Adipocyte (in vitro differentiated cells): ENCODE data around the gene ACVR2A.

Experiments
- DNase-seq: peaks from one replicate; pipeline ENCODE4 v3.0.0-alpha.2; 2015; ENCODE audit warnings: low read depth
- H3K27me3 ChIP-seq: replicated peaks from 2 replicates; pipeline ENCODE4 v1.7.0; 2013; ENCODE audit warnings: mild to moderate bottlenecking, low read length, moderate library complexity; ENCODE audit not compliant: control insufficient read depth, insufficient read depth
- H3K36me3 ChIP-seq: 2 replicates; pipeline ENCODE4 v1.7.0; 2013; ENCODE audit warnings: low read length, mild to moderate bottlenecking, moderate library complexity; ENCODE audit not compliant: control insufficient read depth, insufficient read depth, severe bottlenecking
- H3K4me1 ChIP-seq: 2 replicates; pipeline ENCODE4 v1.7.0; 2013; ENCODE audit warnings: mild to moderate bottlenecking, low read length, moderate library complexity; ENCODE audit not compliant: control insufficient read depth, insufficient read depth
- H3K4me3 ChIP-seq: 2 replicates; pipeline ENCODE4 v1.7.0; 2013; ENCODE audit warnings: mild to moderate bottlenecking, low read length, moderate library complexity
- H3K9ac ChIP-seq: 2 replicates; pipeline ENCODE4 v1.7.0; 2013; ENCODE audit warnings: mild to moderate bottlenecking, low read length, moderate library complexity
- H3K9me3 ChIP-seq: 2 replicates; pipeline ENCODE4 v1.7.0; 2013; ENCODE audit warnings: mild to moderate bottlenecking, low read length, moderate library complexity; ENCODE audit not compliant: control insufficient read depth

The ACVR2A gene

GRCh38 chr2:147860009-147860408 lies 15.2 kb downstream of the ACVR2A start:
- H3K4me1 ChIP-seq, result peaks cover 3% of the 10 kb centered on the region
- H3K36me3 ChIP-seq, result no peaks in the 10 kb centered on the region
- H3K9me3 ChIP-seq, result no peaks in the 10 kb centered on the region
- no peak for DNase-seq
- H3K9ac ChIP-seq, result no peak overlapping the region
- no peaks in the 10 kb centered on the region for H3K27me3 ChIP-seq
- no peak overlapping the region for H3K4me3 ChIP-seq

- H3K9me3 ChIP-seq, result no peaks in the 10 kb centered on the region
These were observed 18.2 kb downstream of the ACVR2A start for GRCh38 chr2:147862859-147863516.

GRCh38 chr2:147863835-147864234 lies 19.0 kb downstream of the ACVR2A start:
- Histone ChIP-seq H3K4me3 (no peak overlapping the region), H3K27me3 (no peaks in the 10 kb centered on the region), H3K36me3 (no peaks in the 10 kb centered on the region), H3K9me3 (no peaks in the 10 kb centered on the region), H3K9ac (no peak overlapping the region), H3K4me1 (peaks cover 3% of the 10 kb centered on the region)
- no peak for DNase-seq

More at GRCh38 chr2:147862859-147863516, 18.2 kb downstream of the ACVR2A start:
- no peaks in the 10 kb centered on the region for H3K36me3 ChIP-seq
- H3K4me1 ChIP-seq, result peaks cover 3% of the 10 kb centered on the region
- no peak overlapping the region for H3K4me3 ChIP-seq
- H3K27me3 ChIP-seq, result no peaks in the 10 kb centered on the region
- H3K9ac ChIP-seq, result no peak overlapping the region
- DNase-seq, result no peak

- no peaks in the 10 kb centered on the region for H3K9me3 ChIP-seq
- no peaks in the 10 kb centered on the region for H3K27me3 ChIP-seq
These were observed 20.7 kb downstream of the ACVR2A start for GRCh38 chr2:147865560-147865959.

GRCh38 chr2:147867050-147867449 lies 22.2 kb downstream of the ACVR2A start:
- Histone ChIP-seq H3K4me1 (peaks cover 3% of the 10 kb centered on the region), H3K36me3 (no peaks in the 10 kb centered on the region), H3K27me3 (no peaks in the 10 kb centered on the region), H3K9ac (no peak overlapping the region), H3K9me3 (no peaks in the 10 kb centered on the region), H3K4me3 (no peak overlapping the region)
- no peak for DNase-seq

More at GRCh38 chr2:147865560-147865959, 20.7 kb downstream of the ACVR2A start:
- peaks cover 3% of the 10 kb centered on the region for H3K4me1 ChIP-seq
- DNase-seq, result no peak
- no peak overlapping the region for H3K9ac ChIP-seq
- H3K36me3 ChIP-seq, result no peaks in the 10 kb centered on the region
- H3K4me3 ChIP-seq, result no peak overlapping the region

- Histone ChIP-seq H3K9ac (no peak overlapping the region), H3K4me1 (no peaks in the 10 kb centered on the region), H3K9me3 (no peaks in the 10 kb centered on the region), H3K27me3 (no peaks in the 10 kb centered on the region), H3K36me3 (no peaks in the 10 kb centered on the region), H3K4me3 (no peak overlapping the region)
- no peak for DNase-seq
These were observed 25.1 kb downstream of the ACVR2A start for GRCh38 chr2:147869934-147870333.

GRCh38 chr2:147872967-147873366 lies 28.1 kb downstream of the ACVR2A start:
- H3K36me3 ChIP-seq, result no peaks in the 10 kb centered on the region

GRCh38 chr2:147873859-147874483 lies 29.1 kb downstream of the ACVR2A start:
- no peaks in the 10 kb centered on the region for H3K36me3 ChIP-seq
- H3K4me3 ChIP-seq, result no peak overlapping the region
- no peak for DNase-seq
- no peaks in the 10 kb centered on the region for H3K27me3 ChIP-seq
- H3K4me1 ChIP-seq, result peaks cover 8% of the 10 kb centered on the region
- no peaks in the 10 kb centered on the region for H3K9me3 ChIP-seq
- H3K9ac ChIP-seq, result no peak overlapping the region

More at GRCh38 chr2:147872967-147873366, 28.1 kb downstream of the ACVR2A start:
- peaks cover 8% of the 10 kb centered on the region for H3K4me1 ChIP-seq
- H3K9me3 ChIP-seq, result no peaks in the 10 kb centered on the region
- no peak overlapping the region for H3K9ac ChIP-seq
- H3K27me3 ChIP-seq, result no peaks in the 10 kb centered on the region
- DNase-seq, result no peak
- H3K4me3 ChIP-seq, result no peak overlapping the region

GRCh38 chr2:147879846-147880245 lies 35.0 kb downstream of the ACVR2A start:
- H3K27me3 ChIP-seq, result no peaks in the 10 kb centered on the region
- H3K9ac ChIP-seq, result no peak overlapping the region
- H3K4me3 ChIP-seq, result no peak overlapping the region
- H3K9me3 ChIP-seq, result no peaks in the 10 kb centered on the region
- no peaks in the 10 kb centered on the region for H3K36me3 ChIP-seq
- H3K4me1 ChIP-seq, result peaks cover 8% of the 10 kb centered on the region
- no peak for DNase-seq

- no peak overlapping the region for H3K4me3 ChIP-seq
- no peaks in the 10 kb centered on the region for H3K9me3 ChIP-seq
- no peaks in the 10 kb centered on the region for H3K36me3 ChIP-seq
- H3K27me3 ChIP-seq, result no peaks in the 10 kb centered on the region
- no peak for DNase-seq
- no peak overlapping the region for H3K9ac ChIP-seq
- peaks cover 7% of the 10 kb centered on the region for H3K4me1 ChIP-seq
These were observed 37.8 kb downstream of the ACVR2A start for GRCh38 chr2:147882631-147883030.

- peaks cover 12% of the 10 kb centered on the region for H3K4me1 ChIP-seq
- H3K4me3 ChIP-seq, result peak overlapping the region; percentile 11
- H3K9me3 ChIP-seq, result no peaks in the 10 kb centered on the region
- no peaks in the 10 kb centered on the region for H3K36me3 ChIP-seq
- no peaks in the 10 kb centered on the region for H3K27me3 ChIP-seq
- peak; percentile 21 for DNase-seq
- no peak overlapping the region for H3K9ac ChIP-seq
These were observed 40.0 kb downstream of the ACVR2A start for GRCh38 chr2:147884830-147885229.
